ENCODE results near the gene CASTOR1.

DNA sequence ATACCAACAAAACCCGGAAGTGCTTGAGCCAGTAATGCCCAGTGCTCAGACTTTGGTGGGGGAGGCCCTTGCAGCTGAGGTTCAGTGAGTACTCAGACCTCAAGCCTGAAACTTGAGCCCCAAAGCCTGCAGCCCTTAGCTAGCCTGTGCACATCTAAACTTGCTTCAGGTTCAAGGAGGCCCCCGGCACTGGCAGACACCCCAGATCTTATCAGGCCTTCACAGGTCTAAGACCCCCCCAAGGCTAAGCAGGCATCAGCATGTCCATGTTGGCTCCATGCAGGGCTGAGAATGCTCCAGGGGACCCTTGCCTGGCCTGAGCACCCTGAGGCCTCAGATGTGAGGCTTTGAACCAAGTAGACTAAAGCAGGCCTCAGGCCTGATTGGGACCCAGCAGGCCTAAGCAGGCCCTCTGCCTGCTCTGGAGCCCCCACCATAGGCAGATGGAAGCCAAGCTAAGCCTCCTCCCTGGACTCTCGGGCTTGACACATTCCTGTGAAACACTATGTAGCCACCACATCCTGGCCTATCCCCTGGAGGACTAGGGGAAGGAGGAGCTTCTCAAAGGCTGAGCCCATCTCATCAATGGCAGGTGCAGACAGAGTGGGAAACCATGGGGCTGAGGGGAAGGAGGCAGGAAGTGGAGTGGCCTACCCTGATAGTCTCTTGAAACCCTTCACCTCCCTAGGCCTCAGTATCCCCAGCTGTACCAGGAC is 1.2 kb upstream of the CASTOR1 start:
- no peak for TF ChIP-seq EZH2 (IDR thresholded peaks at IDR 0.05; ENCODE audit: borderline replicate concordance, low read depth, low read length, severe bottlenecking)
- TF ChIP-seq, protein P1, sequence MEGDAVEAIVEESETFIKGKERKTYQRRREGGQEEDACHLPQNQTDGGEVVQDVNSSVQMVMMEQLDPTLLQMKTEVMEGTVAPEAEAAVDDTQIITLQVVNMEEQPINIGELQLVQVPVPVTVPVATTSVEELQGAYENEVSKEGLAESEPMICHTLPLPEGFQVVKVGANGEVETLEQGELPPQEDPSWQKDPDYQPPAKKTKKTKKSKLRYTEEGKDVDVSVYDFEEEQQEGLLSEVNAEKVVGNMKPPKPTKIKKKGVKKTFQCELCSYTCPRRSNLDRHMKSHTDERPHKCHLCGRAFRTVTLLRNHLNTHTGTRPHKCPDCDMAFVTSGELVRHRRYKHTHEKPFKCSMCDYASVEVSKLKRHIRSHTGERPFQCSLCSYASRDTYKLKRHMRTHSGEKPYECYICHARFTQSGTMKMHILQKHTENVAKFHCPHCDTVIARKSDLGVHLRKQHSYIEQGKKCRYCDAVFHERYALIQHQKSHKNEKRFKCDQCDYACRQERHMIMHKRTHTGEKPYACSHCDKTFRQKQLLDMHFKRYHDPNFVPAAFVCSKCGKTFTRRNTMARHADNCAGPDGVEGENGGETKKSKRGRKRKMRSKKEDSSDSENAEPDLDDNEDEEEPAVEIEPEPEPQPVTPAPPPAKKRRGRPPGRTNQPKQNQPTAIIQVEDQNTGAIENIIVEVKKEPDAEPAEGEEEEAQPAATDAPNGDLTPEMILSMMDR (IDR thresholded peaks at IDR 0.05; ENCODE audit: extremely low read depth in 1 of 2, insufficient read depth in 1 of 2, low read depth in 1 of 2, low read length in 2 of 2), result no peak
- no peak for TF ChIP-seq POLR2AphosphoS5 (IDR thresholded peaks at IDR 0.05; ENCODE audit: insufficient read depth, low read depth, low read length)
- peak; percentile 44 for TF ChIP-seq POLR2A (IDR thresholded peaks at IDR 0.05; ENCODE audit: low read depth, low read length)
- no peak for TF ChIP-seq GATA2 (IDR thresholded peaks at IDR 0.05; ENCODE audit: insufficient read depth, insufficient read length, low read depth, low read length)
- no peak for TF ChIP-seq FOS (IDR thresholded peaks at IDR 0.05; ENCODE audit: borderline replicate concordance, insufficient read depth, low read length)

All from endothelial cell of umbilical vein (primary cell).